K562 (cell line): ENCODE measurements around the gene PCSK5. TPM values are rescaled to one million over a fixed set of nuclear protein-coding genes. Genes with fewer than 3 reads are reported as not detected.

Experiments
- HEY1 ChIP-seq: fragments of 250-450 bp; sonication (Bioruptor Pico); IDR thresholded peaks from 2 replicates; pipeline ENCODE4 v1.5.0; 2020; ENCODE audit warnings: mild to moderate bottlenecking, moderate library complexity, borderline replicate concordance
- NFE2 ChIP-seq: IDR thresholded peaks from 2 replicates; pipeline ENCODE4 v1.6.1; 2014; ENCODE audit warnings: antibody characterized with exemption, low read depth
- ZBED1 ChIP-seq: IDR thresholded peaks from 2 replicates; pipeline ENCODE4 v1.6.1; 2014
- ZBTB1 ChIP-seq: sonication (generic); formaldehyde crosslinking; IDR thresholded peaks from 2 replicates; pipeline ENCODE4 v1.8.1; 2023; ENCODE audit warnings: missing genetic modification reagents, low read depth, mild to moderate bottlenecking, borderline replicate concordance
- ZNF143 ChIP-seq: sonication (generic); formaldehyde crosslinking; IDR thresholded peaks from 2 replicates; pipeline ENCODE4 v1.9.0; 2022; ENCODE audit warnings: mild to moderate bottlenecking, missing genetic modification reagents
- ZNF318 ChIP-seq, 2 experiments: fragments of 450-650 bp; IDR thresholded peaks; 2 replicates each; pipeline ENCODE4 v1.6.1; 2016; ENCODE audit warnings: mild to moderate bottlenecking in 2 of 2, borderline replicate concordance in 1 of 2, low read depth in 1 of 2, moderate library complexity in 1 of 2
- polyA plus RNA-seq, 8 experiments: library from polyadenylated mRNA; depleted of rRNA in 4 of 8; stranded (reverse) in 5 of 8; unstranded in 3 of 8; fragments of >200 nt; fragmentation: Nextera tagmentation in 2 of 8; fragmentation: Illumina TruSeq in 1 of 8; extraction: Ambion mirVana in 2 of 8; extraction: Trizol in 1 of 8; gene quantifications; 2 replicates each; pipeline versions ENCODE4 v1.2.1 to v1.2.3, GENCODE V29; 2011 to 2014; ENCODE audit warnings: inconsistent platforms in 1 of 8, missing spikeins in 1 of 8
- total RNA-seq, 7 experiments: library from RNA; depleted of rRNA in 6 of 7; stranded (reverse); fragments of >200 nt in 6 of 7; fragmentation: Illumina TruSeq in 2 of 7; extraction: Trizol in 2 of 7; gene quantifications; 2 replicates each; pipeline versions ENCODE4 v1.2.1 to v1.2.3, GENCODE V29; 2011 to 2021; ENCODE audit warnings: low replicate concordance in 1 of 7

PCSK5 gene
- total and polyA plus RNA-seq, 9 of the 15 experiments (the other 6 are each of a cell fraction or from before 2014, with no cell fraction given) = not detected

GRCh38 chr9:75993434-75993833 is 103.0 kb downstream of the PCSK5 start (continued):
- TF ChIP-seq ZNF318 (IDR thresholded peaks at IDR 0.05; ENCODE audit: borderline replicate concordance in 1 of 2, low read depth in 1 of 2) = no peak
- no peak for TF ChIP-seq HEY1 (CRISPR knock-in tag)
- TF ChIP-seq ZBED1 = no peak
- no peak for TF ChIP-seq NFE2
- TF ChIP-seq ZNF143 (CRISPR knock-in tag) = no peak
- TF ChIP-seq ZBTB1 (CRISPR knock-in tag) = no peak
